K562 (cell line): Measurements from ENCODE around the gene LNPEP. TPM values are rescaled to one million over a fixed set of nuclear protein-coding genes. Genes with fewer than 3 reads are reported as not detected.

Source experiments
- ATAC-seq: fragments of 200-7000 bp; cut with Tn5 transposase; 3 replicates; pipeline ENCODE4 v1.9.1; 2020; ENCODE audit warnings: moderate library complexity
- BruUV-seq: library from RNA; stranded (reverse); fragments of 400-500 nt; replicated peaks from 2 replicates; lab custom pipeline; 2021; lab: Mats Ljungman, UMichigan
- CTCF ChIA-PET: fragments of 300-600 bp; formaldehyde crosslinking; extraction: SDS; loops from one replicate; lab custom pipeline; 2021; ENCODE audit warnings: low intra/inter-chr PET ratio; lab: Yijun Ruan, JAX
- POLR2A ChIA-PET: fragments of 300-600, 350-650 bp; sonication (Branson Sonifier 250); formaldehyde crosslinking; extraction: SDS; loops from one replicate; lab custom pipeline; 2021; ENCODE audit warnings: antibody characterized with exemption, inconsistent platforms; lab: Yijun Ruan, JAX
- DNase-seq, 4 experiments: peaks; one replicate each; pipeline versions ENCODE4 v3.0.0 to v3.0.0-alpha.2; 2011 to 2018; ENCODE audit warnings: low spot score in 3 of 4, mixed read lengths in 3 of 4; ENCODE audit errors: extremely low read depth in 1 of 4
- FAIRE-seq: peaks from 2 replicates; lab custom pipeline; 2011; peaks lifted over from hg19 to GRCh38; lab: Jason Lieb, UNC
- H2AFZ ChIP-seq: 2 replicates; pipeline ENCODE4 v1.6.0; 2011; ENCODE audit warnings: low read depth, low read length, control low read depth, inconsistent platforms
- H3K27ac ChIP-seq: fragments of 200-600 bp; 3 replicates; pipeline ENCODE4 v1.8.0; 2011; ENCODE audit warnings: low read depth, mild to moderate bottlenecking, control low read depth, inconsistent platforms, low read length, moderate library complexity, mixed read lengths; ENCODE audit errors: extremely low read depth
- H3K27me3 ChIP-seq, 2 experiments: fragments of 300-600 bp in 1 of 2; 2 replicates in 1 of 2; 3 replicates in 1 of 2; pipeline versions ENCODE4 v1.6.0 to v1.8.0; 2011; ENCODE audit warnings: inconsistent platforms in 2 of 2, low read length in 2 of 2, mild to moderate bottlenecking in 1 of 2, mixed read lengths in 1 of 2, moderate library complexity in 1 of 2; ENCODE audit not compliant: control insufficient read depth in 2 of 2, insufficient read depth in 2 of 2
- H3K36me3 ChIP-seq: fragments of 300-600 bp; 3 replicates; pipeline ENCODE4 v1.8.0; 2011; ENCODE audit warnings: mild to moderate bottlenecking, low read length, inconsistent platforms; ENCODE audit not compliant: control insufficient read depth, insufficient read depth
- H3K4me1 ChIP-seq, 2 experiments: fragments of 200-600 bp in 1 of 2; replicated peaks in 1 of 2; 2 replicates in 1 of 2; 3 replicates in 1 of 2; pipeline versions ENCODE4 v1.5.1 to v1.8.0; 2011; ENCODE audit warnings: inconsistent platforms in 2 of 2, low read length in 2 of 2, mild to moderate bottlenecking in 1 of 2, mixed read lengths in 1 of 2, moderate library complexity in 1 of 2; ENCODE audit not compliant: control insufficient read depth in 2 of 2, insufficient read depth in 2 of 2
- H3K4me2 ChIP-seq: 2 replicates; pipeline ENCODE4 v1.6.1; 2011; ENCODE audit warnings: low read length, control low read depth, inconsistent platforms, mixed read lengths; ENCODE audit not compliant: insufficient read depth
- H3K4me3 ChIP-seq: fragments of 200-600 bp; sonication (generic), shearing (Covaris generic); 2 replicates; pipeline ENCODE4 v1.5.1; 2016; ENCODE audit warnings: control low read depth, inconsistent platforms
- H3K79me2 ChIP-seq: fragments of 200-600 bp; 3 replicates; pipeline ENCODE4 v1.8.0; 2011; ENCODE audit warnings: low read length, inconsistent platforms; ENCODE audit not compliant: control insufficient read depth, insufficient read depth
- H3K9ac ChIP-seq, 2 experiments: 2 replicates each; pipeline versions ENCODE4 v1.6.0 to v1.6.1; 2011; ENCODE audit warnings: low read depth in 2 of 2, low read length in 2 of 2, control low read depth in 1 of 2, inconsistent platforms in 1 of 2, mild to moderate bottlenecking in 1 of 2, mixed read lengths in 1 of 2; ENCODE audit not compliant: insufficient read depth in 1 of 2
- H3K9me1 ChIP-seq: one replicate; pipeline ENCODE4 v1.6.0; 2011; ENCODE audit warnings: inconsistent platforms, mild to moderate bottlenecking, low read length, moderate library complexity; ENCODE audit not compliant: control insufficient read depth, insufficient read depth
- H3K9me3 ChIP-seq: replicated peaks from 2 replicates; pipeline ENCODE4 v1.5.1; 2011; ENCODE audit warnings: low read depth, low read length, inconsistent platforms; ENCODE audit not compliant: control insufficient read depth, insufficient read depth
- H4K20me1 ChIP-seq: replicated peaks from 2 replicates; pipeline ENCODE4 v1.6.1; 2011; ENCODE audit warnings: low read length, inconsistent platforms, mixed read lengths; ENCODE audit not compliant: control insufficient read depth, insufficient read depth
- ARID1B ChIP-seq: fragments of 450-650 bp; IDR thresholded peaks from 2 replicates; pipeline ENCODE4 v1.6.1; 2016; ENCODE audit warnings: antibody characterized with exemption, mild to moderate bottlenecking, inconsistent platforms
- BCOR ChIP-seq: fragments of 450-650 bp; IDR thresholded peaks from 2 replicates; pipeline ENCODE4 v1.6.1; 2016
- C11orf30 ChIP-seq: fragments of 450-650 bp; IDR thresholded peaks from 2 replicates; pipeline ENCODE4 v1.6.1; 2016; ENCODE audit warnings: low read depth, mild to moderate bottlenecking
- CBX3 ChIP-seq, 2 experiments: IDR thresholded peaks; 1 replicate in 1 of 2; 2 replicates in 1 of 2; pipeline ENCODE4 v1.6.1; 2012; ENCODE audit warnings: inconsistent platforms in 2 of 2, low read length in 2 of 2, borderline replicate concordance in 1 of 2, control low read depth in 1 of 2
- DEAF1 ChIP-seq: fragments of 450-650 bp; formaldehyde crosslinking; IDR thresholded peaks from 2 replicates; pipeline ENCODE4 v1.4.0; 2020; ENCODE audit warnings: mild to moderate bottlenecking, moderate library complexity
- FOXM1 ChIP-seq, 2 experiments: fragments of 450-650 bp in 1 of 2; sonication (generic) in 1 of 2; formaldehyde crosslinking in 1 of 2; IDR thresholded peaks; 2 replicates each; pipeline versions ENCODE4 v1.6.1 to v1.9.0; 2017 to 2022; ENCODE audit warnings: low read depth in 2 of 2, mild to moderate bottlenecking in 2 of 2, missing genetic modification reagents in 1 of 2, moderate library complexity in 1 of 2
- HSF4 ChIP-seq: fragments of 250-450 bp; sonication (Bioruptor Pico); IDR thresholded peaks from 2 replicates; pipeline ENCODE4 v2.1.2; 2022; ENCODE audit warnings: mild to moderate bottlenecking, moderate library complexity, borderline replicate concordance
- KHSRP ChIP-seq: fragments of 450-650 bp; IDR thresholded peaks from 2 replicates; pipeline ENCODE4 v1.6.1; 2017
- NCOA4 ChIP-seq: fragments of 450-650 bp; IDR thresholded peaks from 2 replicates; pipeline ENCODE4 v1.6.1; 2018; ENCODE audit warnings: mild to moderate bottlenecking; ENCODE audit not compliant: partially characterized antibody
- PURB ChIP-seq: sonication (generic); formaldehyde crosslinking; IDR thresholded peaks from 2 replicates; pipeline ENCODE4 v1.9.0; 2021; ENCODE audit warnings: low read depth, mild to moderate bottlenecking, missing genetic modification reagents
- RBM25 ChIP-seq: fragments of 200-400 bp; formaldehyde crosslinking; IDR thresholded peaks from 2 replicates; pipeline ENCODE4 v1.6.1; 2018; ENCODE audit warnings: low read length, low read depth, moderate library complexity; ENCODE audit not compliant: severe bottlenecking
- THRAP3 ChIP-seq: fragments of 450-650 bp; IDR thresholded peaks from 2 replicates; pipeline ENCODE4 v1.6.1; 2016; ENCODE audit warnings: mild to moderate bottlenecking, inconsistent platforms, borderline replicate concordance
- ZC3H11A ChIP-seq: IDR thresholded peaks from 2 replicates; pipeline ENCODE4 v1.6.1; 2012; ENCODE audit warnings: low read depth, low read length, improper control_type of control experiment
- ZNF23 ChIP-seq: fragments of 250-450 bp; sonication (Bioruptor Pico); IDR thresholded peaks from 2 replicates; pipeline ENCODE4 v1.4.0; 2020; ENCODE audit warnings: mild to moderate bottlenecking
- ZNF695 ChIP-seq: fragments of 450-650 bp; formaldehyde crosslinking; IDR thresholded peaks from 2 replicates; pipeline ENCODE4 v1.4.0; 2020; ENCODE audit warnings: mild to moderate bottlenecking, moderate library complexity
- ZNF79 ChIP-seq: fragments of 250-450 bp; sonication (Bioruptor Pico); IDR thresholded peaks from 2 replicates; pipeline ENCODE4 v1.4.0; 2020; ENCODE audit warnings: low read depth, mild to moderate bottlenecking, moderate library complexity
- WGBS: fragments of 100-300 bp; shearing (Covaris generic); methylation state at CpG from one replicate; pipeline ENCODE4 v1.1.6; 2016; ENCODE audit warnings: low coverage, mixed read lengths; ENCODE audit not compliant: insufficient coverage; ENCODE audit errors: missing lambda C conversion rate; 5-methylcytosine and 5-hydroxymethylcytosine counted together
- in situ Hi-C: fragments of 300-500 bp; cut with MboI; formaldehyde crosslinking; loops from 4 replicates; pipeline ENCODE4 v1.15.0; 2018; ENCODE audit warnings: inconsistent platforms, mixed read lengths
- intact Hi-C: fragments of 100-400 bp; cut with micrococcal nuclease; formaldehyde crosslinking; loops from 2 replicates; pipeline ENCODE4 v1.14.2; 2022
- polyA plus RNA-seq, 8 experiments: library from polyadenylated mRNA; depleted of rRNA in 4 of 8; stranded (reverse) in 5 of 8; unstranded in 3 of 8; fragments of >200 nt; fragmentation: Nextera tagmentation in 2 of 8; fragmentation: Illumina TruSeq in 1 of 8; extraction: Ambion mirVana in 2 of 8; extraction: Trizol in 1 of 8; gene quantifications; 2 replicates each; pipeline versions ENCODE4 v1.2.1 to v1.2.3, GENCODE V29; 2011 to 2014; ENCODE audit warnings: inconsistent platforms in 1 of 8, missing spikeins in 1 of 8
- total RNA-seq, 7 experiments: library from RNA; depleted of rRNA in 6 of 7; stranded (reverse); fragments of >200 nt in 6 of 7; fragmentation: Illumina TruSeq in 2 of 7; extraction: Trizol in 2 of 7; gene quantifications; 2 replicates each; pipeline versions ENCODE4 v1.2.1 to v1.2.3, GENCODE V29; 2011 to 2021; ENCODE audit warnings: low replicate concordance in 1 of 7

The LNPEP gene
- total and polyA plus RNA-seq, 9 of the 15 experiments (the other 6 are each of a cell fraction or from before 2014, with no cell fraction given), result 2.6 to 27.9 (median 11.2) TPM

DNA sequence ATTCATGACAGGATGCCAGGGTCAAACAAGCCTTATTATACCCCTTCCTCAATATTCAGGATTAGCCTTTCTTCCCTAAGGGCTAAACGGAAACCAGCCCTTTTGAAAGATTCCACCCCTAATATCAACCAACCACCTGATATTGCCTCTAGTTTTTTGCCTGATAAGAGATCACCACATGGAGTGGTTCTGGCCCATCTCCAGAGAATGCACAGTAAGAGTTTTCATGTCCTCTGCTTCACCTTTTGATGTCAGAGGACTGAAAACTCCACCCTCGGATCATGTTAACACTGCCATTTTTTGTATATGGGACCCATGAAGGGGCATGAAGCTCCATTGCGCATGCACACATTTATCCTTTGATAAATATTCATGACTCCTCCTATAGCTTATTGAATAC lies 5.8 kb upstream of the LNPEP start:
- peak; percentile 12 for ATAC-seq
- H3K79me2 ChIP-seq, result peaks cover 8% of the 10 kb centered on the region; the same call in 2 of the 3 replicates
- peak in 3 of 4 experiments; percentile 24 to 91 (median 46) for DNase-seq
- peak overlapping the region in 1 of 2 experiments; percentile 42; a peak in 1 of 4 replicates for H3K9ac ChIP-seq
- H3K9me1 ChIP-seq, result no peaks in the 10 kb centered on the region
- no peaks in the 10 kb centered on the region for H3K27me3 ChIP-seq
- no peak overlapping the region for H3K4me3 ChIP-seq
- no peaks in the 10 kb centered on the region for H4K20me1 ChIP-seq
- no peaks in the 10 kb centered on the region for H3K9me3 ChIP-seq
- H2AFZ ChIP-seq, result peak overlapping the region; percentile 87
- intact Hi-C loops, result loop anchor here (10.0 kb wide), 2 partner anchors 1215 to 1995 kb away; partner anchors contain the start of gene CHD1
- H3K36me3 ChIP-seq, result no peaks in the 10 kb centered on the region
- peak overlapping the region; percentile 37 for H3K4me2 ChIP-seq
- CTCF ChIA-PET, result no interaction called here
- WGBS, result 4% methylated on average over 3 of the region's 3 CpGs
- peak; percentile 78 for FAIRE-seq
- no TSS peak for BruUV-seq
- POLR2A ChIA-PET, result no interaction called here
- in situ Hi-C loops, result no loop called here
- H3K4me1 ChIP-seq, result peaks cover 27 to 54% of the 10 kb centered on the region in 2 experiments
- H3K27ac ChIP-seq, result peak overlapping the region; percentile 76
- TF ChIP-seq ZNF23 (CRISPR knock-in tag), result no peak
- TF ChIP-seq C11orf30, result peak; percentile 60
- no peak for TF ChIP-seq ZNF79 (CRISPR knock-in tag)
- TF ChIP-seq DEAF1 (CRISPR knock-in tag), result no peak
- no peak for TF ChIP-seq THRAP3
- no peak for TF ChIP-seq PURB (CRISPR knock-in tag)
- TF ChIP-seq BCOR, result no peak
- no peak for TF ChIP-seq KHSRP
- no peak for TF ChIP-seq ZNF695 (CRISPR knock-in tag)
- TF ChIP-seq RBM25, result no peak
- TF ChIP-seq CBX3 (IDR thresholded peaks at IDR 0.05; ENCODE audit: borderline replicate concordance in 1 of 2, low read length in 2 of 2), result 0 out of 3 replicates have a peak, but pooled peaks of 1 of the 2 experiments have one; percentile 36
- TF ChIP-seq NCOA4, result no peak
- TF ChIP-seq ZC3H11A, result no peak
- TF ChIP-seq FOXM1 (IDR thresholded peaks at IDR 0.05; ENCODE audit: low read depth), result peak; percentile 93
- no peak for TF ChIP-seq FOXM1 (CRISPR knock-in tag; IDR thresholded peaks at IDR 0.05; ENCODE audit: low read depth)
- TF ChIP-seq HSF4 (CRISPR knock-in tag), result no peak
- peak; percentile 82 for TF ChIP-seq ARID1B
